DOHH2 (cell line): Measurements from ENCODE around the gene AMZ1.

ENCODE experiments used
- EZH2phosphoT487 ChIP-seq: fragments of 200-600 bp; sonication (generic); IDR thresholded peaks from 2 replicates; pipeline ENCODE4 v1.6.1; 2017; ENCODE audit warnings: borderline replicate concordance, mild to moderate bottlenecking, antibody characterized with exemption, low read length, moderate library complexity, mixed read lengths
- TF ChIP-seq, protein P1 (sequence below): fragments of 200-600 bp; sonication (generic); IDR thresholded peaks from one replicate; pipeline ENCODE4 v1.5.1; 2014; ENCODE audit warnings: antibody characterized with exemption, mild to moderate bottlenecking, low read depth, low read length; ENCODE audit not compliant: poor library complexity, severe bottlenecking

- TF ChIP-seq, protein P1, sequence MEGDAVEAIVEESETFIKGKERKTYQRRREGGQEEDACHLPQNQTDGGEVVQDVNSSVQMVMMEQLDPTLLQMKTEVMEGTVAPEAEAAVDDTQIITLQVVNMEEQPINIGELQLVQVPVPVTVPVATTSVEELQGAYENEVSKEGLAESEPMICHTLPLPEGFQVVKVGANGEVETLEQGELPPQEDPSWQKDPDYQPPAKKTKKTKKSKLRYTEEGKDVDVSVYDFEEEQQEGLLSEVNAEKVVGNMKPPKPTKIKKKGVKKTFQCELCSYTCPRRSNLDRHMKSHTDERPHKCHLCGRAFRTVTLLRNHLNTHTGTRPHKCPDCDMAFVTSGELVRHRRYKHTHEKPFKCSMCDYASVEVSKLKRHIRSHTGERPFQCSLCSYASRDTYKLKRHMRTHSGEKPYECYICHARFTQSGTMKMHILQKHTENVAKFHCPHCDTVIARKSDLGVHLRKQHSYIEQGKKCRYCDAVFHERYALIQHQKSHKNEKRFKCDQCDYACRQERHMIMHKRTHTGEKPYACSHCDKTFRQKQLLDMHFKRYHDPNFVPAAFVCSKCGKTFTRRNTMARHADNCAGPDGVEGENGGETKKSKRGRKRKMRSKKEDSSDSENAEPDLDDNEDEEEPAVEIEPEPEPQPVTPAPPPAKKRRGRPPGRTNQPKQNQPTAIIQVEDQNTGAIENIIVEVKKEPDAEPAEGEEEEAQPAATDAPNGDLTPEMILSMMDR: no peak
- TF ChIP-seq EZH2phosphoT487: no peak
These were observed 27.6 kb downstream of the AMZ1 start for GRCh38 chr7:2715341-2716231.
